GM12891 (cell line): ENCODE measurements around the gene TMTC2.

Experiments
- DNase-seq: peaks from one replicate; pipeline ENCODE4 v3.0.0; 2011; ENCODE audit warnings: low spot score; ENCODE audit not compliant: insufficient read length
- FAIRE-seq: peaks from 2 replicates; lab custom pipeline; 2011; peaks lifted over from hg19 to GRCh38; lab: Jason Lieb, UNC
- PAX5 ChIP-seq: IDR thresholded peaks from 2 replicates; pipeline ENCODE4 v1.6.1; 2011; ENCODE audit warnings: low read length, moderate library complexity, mild to moderate bottlenecking; ENCODE audit not compliant: insufficient read depth, severe bottlenecking
- POLR2A ChIP-seq: IDR thresholded peaks from 2 replicates; pipeline ENCODE4 v1.6.1; 2011; ENCODE audit warnings: low read depth, low read length, control low read depth
- POLR2AphosphoS5 ChIP-seq: IDR thresholded peaks from 2 replicates; pipeline ENCODE4 v1.6.1; 2011; ENCODE audit warnings: low read depth, low read length, control low read depth
- POU2F2 ChIP-seq: IDR thresholded peaks from 2 replicates; pipeline ENCODE4 v1.6.1; 2011; ENCODE audit warnings: low read depth, mild to moderate bottlenecking, control low read depth, low read length, moderate library complexity
- SPI1 ChIP-seq: IDR thresholded peaks from 2 replicates; pipeline ENCODE4 v1.6.1; 2011; ENCODE audit warnings: low read depth, low read length, control low read depth
- TAF1 ChIP-seq: IDR thresholded peaks from 2 replicates; pipeline ENCODE4 v1.6.1; 2011; ENCODE audit warnings: low read depth, low read length, control low read depth

TMTC2 gene

DNA sequence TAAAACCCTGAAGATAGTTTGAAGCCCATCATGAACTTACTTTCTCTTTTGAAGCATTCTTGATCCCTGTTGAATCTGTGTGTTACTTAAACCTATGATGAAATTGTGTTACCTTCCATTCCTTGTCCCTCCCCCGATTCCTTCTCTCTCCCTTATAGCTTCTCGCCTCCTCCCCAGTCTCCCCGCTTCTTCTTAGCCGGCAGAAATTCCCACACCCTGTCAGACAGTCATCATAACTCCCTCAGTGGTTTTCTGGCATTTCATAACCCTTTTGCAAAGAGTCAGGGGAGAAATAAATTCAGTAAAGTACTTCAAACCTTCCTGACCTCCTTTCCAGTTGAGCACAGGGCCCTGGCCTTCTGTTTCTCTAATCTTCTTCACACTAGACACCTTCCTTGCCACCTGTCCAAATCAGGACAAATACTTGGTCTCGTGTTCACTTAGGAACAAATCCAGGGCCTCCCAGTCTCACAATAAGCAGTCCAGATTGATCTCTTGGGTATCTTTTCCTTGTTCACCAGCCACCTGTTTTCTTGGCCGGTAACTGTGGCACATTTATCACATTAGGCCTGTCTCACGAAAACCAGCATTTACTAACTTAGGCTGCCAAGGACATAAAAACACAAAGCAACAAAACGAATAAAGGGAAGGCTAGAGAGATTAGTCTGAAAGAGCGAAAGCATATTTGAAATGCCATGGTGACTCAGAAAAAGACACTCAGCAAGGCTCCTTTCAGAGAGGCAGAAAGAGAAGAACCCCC, 355.9 kb downstream of the TMTC2 start:
- no peak for TF ChIP-seq POLR2A
- no peak for TF ChIP-seq TAF1
- TF ChIP-seq POLR2AphosphoS5, result no peak
- no peak for TF ChIP-seq PAX5
- TF ChIP-seq SPI1, result no peak
- no peak for TF ChIP-seq POU2F2
- no peak for FAIRE-seq
- DNase-seq, result no peak

DNA sequence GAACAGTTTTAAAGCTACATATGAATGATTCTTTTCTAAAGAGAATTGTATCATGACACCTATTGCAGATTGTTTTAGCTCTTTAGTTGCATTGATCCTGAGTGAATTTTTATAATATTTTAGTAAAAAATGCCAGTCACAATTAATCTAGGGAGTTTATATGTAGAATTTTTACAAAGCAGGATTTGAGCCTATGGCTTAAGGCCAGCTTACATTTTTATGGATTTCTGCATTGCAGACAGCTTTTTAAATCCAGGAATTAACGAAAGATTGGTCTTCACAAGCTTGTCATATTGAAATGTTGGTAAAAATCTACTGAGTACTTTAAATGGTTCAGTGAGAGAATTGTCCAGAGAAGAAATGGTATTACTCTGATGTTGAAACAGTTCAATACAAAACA, 358.0 kb downstream of the TMTC2 start:
- TF ChIP-seq PAX5 (no peak), POLR2AphosphoS5 (no peak), SPI1 (no peak), POU2F2 (no peak), TAF1 (no peak), POLR2A (no peak)
- FAIRE-seq, result no peak
- DNase-seq, result no peak

DNA sequence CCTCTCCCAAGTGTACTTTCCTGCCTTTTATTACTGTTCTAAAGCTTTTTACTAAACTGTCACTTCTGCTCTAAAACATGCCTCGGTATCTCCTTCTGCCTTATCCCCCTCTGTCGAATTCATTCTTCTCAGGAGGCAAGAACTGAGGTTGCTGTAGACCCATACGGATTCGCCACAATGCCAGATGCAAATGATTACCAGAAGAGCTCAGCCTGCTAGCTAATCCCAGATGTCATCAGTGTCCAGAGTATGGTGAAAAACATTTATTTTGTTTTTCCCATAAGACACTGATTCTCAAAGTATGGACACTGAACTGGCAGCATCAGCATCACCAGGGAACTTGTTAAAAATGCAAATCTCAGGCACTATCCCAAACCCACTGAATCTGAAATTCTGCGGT, 359.3 kb downstream of the TMTC2 start:
- FAIRE-seq, result no peak
- DNase-seq, result no peak
- no peak for TF ChIP-seq POU2F2
- TF ChIP-seq PAX5, result no peak
- no peak for TF ChIP-seq TAF1
- TF ChIP-seq POLR2AphosphoS5, result no peak
- no peak for TF ChIP-seq POLR2A

DNA sequence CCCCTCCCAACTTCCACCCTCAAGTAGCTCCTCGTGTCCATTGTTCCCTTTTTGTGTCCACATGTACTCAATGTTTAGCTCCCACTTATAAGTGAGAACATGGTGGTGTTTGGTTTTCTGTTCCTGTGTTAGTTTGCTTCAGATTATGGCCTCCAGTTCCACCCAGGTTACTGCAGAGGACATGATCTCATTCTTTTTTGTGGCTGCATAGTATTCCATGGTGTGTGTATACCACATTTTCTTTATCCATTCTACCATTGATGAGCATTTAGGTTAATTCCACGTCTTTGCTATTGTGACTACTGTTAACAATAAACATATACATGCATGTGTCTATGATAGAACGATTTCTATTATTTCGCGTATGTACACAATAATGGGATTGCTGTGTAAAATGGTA, 362.6 kb downstream of the TMTC2 start:
- FAIRE-seq, result no peak
- no peak for TF ChIP-seq POLR2A
- no peak for TF ChIP-seq PAX5
- TF ChIP-seq POLR2AphosphoS5, result no peak
- TF ChIP-seq SPI1, result no peak
- TF ChIP-seq POU2F2, result no peak
- no peak for TF ChIP-seq TAF1
- no peak for DNase-seq

DNA sequence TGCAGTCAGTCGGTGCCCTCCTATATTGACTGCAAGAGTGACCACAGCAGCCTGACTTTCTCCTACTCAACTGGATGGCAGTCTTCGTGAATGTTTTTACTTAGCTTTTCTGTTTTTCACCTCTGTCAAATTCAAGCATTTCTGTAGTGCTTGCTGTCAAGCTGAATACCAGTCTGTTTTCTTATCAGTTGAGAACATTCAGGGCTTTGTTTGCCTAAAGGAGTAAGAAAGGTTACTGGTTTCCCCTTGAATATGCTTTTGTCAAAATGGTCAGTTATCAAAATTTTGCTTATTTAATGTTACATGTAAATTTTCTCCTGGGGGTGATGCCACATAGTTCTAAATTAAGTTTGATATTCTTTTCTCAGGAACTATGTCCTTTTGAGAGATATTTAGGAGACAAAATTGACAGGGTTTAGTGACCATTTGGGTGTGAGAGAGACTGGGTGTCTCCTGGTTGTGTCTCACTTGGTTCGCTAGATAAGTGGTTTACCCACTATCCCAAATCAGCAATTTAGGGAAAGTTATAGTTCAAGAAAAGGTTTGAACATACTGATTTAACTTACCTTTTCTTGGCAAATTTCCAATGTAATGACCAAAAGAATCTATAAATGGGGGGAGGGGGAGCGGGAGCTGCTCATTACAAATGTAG, 366.3 kb downstream of the TMTC2 start:
- FAIRE-seq, result no peak
- no peak for TF ChIP-seq TAF1
- no peak for DNase-seq

DNA sequence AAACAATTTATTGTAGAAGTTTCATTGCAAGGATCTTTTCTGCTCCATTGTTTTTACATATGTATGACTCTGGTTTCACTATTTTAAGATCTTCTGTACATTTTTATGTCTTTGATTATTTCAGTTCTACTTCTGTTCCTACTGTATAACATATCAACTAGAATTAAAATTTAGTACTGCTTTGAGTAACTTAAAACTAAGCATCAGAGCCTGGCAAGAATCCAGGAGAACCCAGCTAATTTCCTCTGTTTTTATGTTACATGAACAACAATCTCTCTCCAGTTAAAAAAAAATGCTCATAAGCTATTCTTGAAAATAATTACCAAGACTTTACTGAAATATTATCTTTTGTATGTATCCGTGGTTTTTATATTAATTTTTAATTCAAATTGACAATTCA, 370.7 kb downstream of the TMTC2 start:
- FAIRE-seq, result no peak
- TF ChIP-seq TAF1 (no peak), PAX5 (no peak), SPI1 (no peak), POU2F2 (no peak), POLR2AphosphoS5 (no peak), POLR2A (no peak)
- no peak for DNase-seq

DNA sequence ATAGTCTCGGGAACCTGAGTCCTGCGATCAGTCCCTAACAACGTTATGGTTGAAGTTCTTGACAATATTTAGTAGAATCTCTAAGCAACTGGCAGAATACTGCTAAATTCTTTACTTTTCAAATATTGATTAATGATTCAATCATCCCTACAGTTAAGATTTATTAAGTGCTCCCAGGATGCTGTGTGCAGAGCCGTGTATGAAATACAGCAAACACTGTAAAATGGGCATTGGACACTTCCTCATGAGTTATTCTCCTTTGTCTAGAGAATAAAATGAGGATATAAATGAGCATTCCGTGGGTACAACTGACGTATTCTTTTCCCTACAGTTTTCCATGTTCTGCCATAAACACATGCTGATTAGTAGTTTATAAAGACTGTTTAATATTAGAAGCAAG, 372.4 kb downstream of the TMTC2 start:
- no peak for TF ChIP-seq POLR2A
- TF ChIP-seq POLR2AphosphoS5, result no peak
- no peak for TF ChIP-seq PAX5
- no peak for TF ChIP-seq POU2F2
- TF ChIP-seq SPI1, result no peak
- no peak for TF ChIP-seq TAF1
- FAIRE-seq, result no peak
- no peak for DNase-seq

DNA sequence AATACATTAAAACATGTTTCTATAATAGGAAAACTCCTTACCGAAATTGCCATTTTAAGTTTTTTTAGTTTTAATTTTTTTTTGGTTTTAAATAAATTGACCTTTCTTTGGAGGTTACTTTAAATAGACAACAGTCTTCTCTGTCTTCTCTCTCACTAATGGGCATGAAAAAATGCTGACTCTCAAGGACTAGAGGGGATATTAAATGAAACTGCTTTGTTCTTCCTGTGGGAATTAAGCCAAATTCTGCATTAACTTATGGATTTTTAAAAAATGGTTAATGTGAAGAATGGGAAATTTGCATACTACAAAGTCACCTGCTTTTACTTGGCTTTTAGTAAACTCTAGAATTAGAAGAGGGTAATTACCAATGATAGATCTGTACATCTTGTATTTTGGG, 378.9 kb downstream of the TMTC2 start:
- no peak for TF ChIP-seq POLR2AphosphoS5
- FAIRE-seq, result no peak
- no peak for DNase-seq

DNA sequence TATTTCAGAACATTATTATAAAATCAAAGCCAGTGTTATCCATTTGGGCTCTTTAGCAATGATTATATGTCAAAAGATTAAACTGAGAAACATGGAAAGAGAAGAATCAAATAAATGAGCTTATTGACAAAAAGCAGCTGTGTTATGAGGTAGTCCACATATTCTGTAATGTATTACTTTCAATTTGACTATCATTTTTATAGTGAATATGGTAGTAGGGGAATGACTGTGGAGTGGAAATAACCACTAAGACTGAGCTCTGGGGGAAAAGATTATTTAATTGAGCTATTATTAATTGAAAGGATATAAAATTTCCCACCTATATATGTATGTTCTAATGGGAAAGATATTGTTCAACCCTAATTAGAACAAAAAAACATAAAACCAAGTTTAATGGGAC, 381.3 kb downstream of the TMTC2 start:
- no peak for FAIRE-seq

DNA sequence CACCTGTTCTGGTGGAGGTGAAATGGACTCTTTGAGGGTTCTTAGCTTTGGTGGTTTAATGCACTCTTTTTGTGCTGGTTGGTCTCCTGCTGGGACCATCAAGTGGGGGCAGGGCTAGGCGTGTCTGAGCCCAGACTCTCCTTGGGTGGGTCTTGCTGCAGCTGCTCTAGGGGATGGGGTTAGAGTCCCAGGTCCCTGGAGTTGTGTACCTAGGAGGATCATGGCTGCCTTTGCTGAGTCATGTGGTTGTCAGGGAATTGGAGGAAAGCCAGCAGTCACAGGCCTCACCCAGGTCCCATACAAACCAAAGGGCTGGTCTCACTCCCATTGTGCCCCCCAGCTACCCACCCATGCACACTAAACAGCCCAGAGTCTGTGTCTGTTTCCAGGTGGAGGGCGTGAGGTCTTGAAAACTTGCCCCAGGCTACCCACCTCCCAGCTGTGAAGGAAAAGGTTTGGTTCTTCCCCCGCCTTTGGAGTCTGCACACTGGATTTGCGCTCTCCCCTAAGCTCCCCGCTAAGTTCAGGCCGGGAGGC, 387.7 kb downstream of the TMTC2 start:
- FAIRE-seq, result no peak
- no peak for DNase-seq

More for the DNA sequence above, 381.3 kb downstream of the TMTC2 start:
- DNase-seq, result no peak
- TF ChIP-seq SPI1 (no peak), POU2F2 (no peak), TAF1 (no peak), POLR2A (no peak), POLR2AphosphoS5 (no peak), PAX5 (no peak)

More for the DNA sequence above, 387.7 kb downstream of the TMTC2 start:
- no peak for TF ChIP-seq SPI1
- no peak for TF ChIP-seq TAF1
- TF ChIP-seq PAX5, result no peak
- no peak for TF ChIP-seq POLR2A
- TF ChIP-seq POLR2AphosphoS5, result no peak
- TF ChIP-seq POU2F2, result no peak
